ENCODE measurements around the gene UGT2B28.
"Not testable (repeated sequence)": the region's sequence is repeated elsewhere in the genome, so short reads cannot be mapped to it uniquely, and the experiment has no call there.

UGT2B28 gene

DNA sequence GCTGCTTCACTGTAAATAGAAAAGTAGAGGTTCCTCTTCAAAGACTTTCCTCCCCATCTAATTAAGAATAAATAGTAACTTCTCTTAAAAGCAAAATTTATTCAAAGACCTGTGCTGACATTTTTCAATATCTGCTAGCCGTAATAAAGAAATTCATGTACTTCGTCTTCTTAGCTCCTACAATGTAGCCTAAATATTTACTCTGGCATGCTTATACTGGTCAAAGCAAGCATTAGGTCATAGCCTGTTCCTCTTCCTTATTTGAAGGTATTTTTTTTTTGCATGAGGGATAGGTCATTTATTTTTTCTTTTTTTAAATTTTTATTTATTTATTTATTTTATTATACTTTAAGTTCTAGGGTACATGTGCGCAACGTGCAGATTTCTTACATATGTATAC is 30.0 kb downstream of the UGT2B28 start:
- H3K36me3 Mint-ChIP-seq (ENCODE audit: low read depth); H3K27ac Mint-ChIP-seq; H3K9me3 Mint-ChIP-seq; DNase-seq; H3K27me3 Mint-ChIP-seq (ENCODE audit: low read depth, poor library complexity); H3K4me1 Mint-ChIP-seq; H3K4me3 Mint-ChIP-seq: not testable (repeated sequence)

GRCh38 chr4:69317669-69318298 is 37.5 kb downstream of the UGT2B28 start:
- H3K9me3 Mint-ChIP-seq; H3K36me3 Mint-ChIP-seq (ENCODE audit: low read depth); H3K4me1 Mint-ChIP-seq; H3K27ac Mint-ChIP-seq; H3K27me3 Mint-ChIP-seq (ENCODE audit: low read depth, poor library complexity): not testable (repeated sequence)
- H3K4me3 Mint-ChIP-seq, result peak overlapping the region; percentile 32
- TF ChIP-seq, protein P1, sequence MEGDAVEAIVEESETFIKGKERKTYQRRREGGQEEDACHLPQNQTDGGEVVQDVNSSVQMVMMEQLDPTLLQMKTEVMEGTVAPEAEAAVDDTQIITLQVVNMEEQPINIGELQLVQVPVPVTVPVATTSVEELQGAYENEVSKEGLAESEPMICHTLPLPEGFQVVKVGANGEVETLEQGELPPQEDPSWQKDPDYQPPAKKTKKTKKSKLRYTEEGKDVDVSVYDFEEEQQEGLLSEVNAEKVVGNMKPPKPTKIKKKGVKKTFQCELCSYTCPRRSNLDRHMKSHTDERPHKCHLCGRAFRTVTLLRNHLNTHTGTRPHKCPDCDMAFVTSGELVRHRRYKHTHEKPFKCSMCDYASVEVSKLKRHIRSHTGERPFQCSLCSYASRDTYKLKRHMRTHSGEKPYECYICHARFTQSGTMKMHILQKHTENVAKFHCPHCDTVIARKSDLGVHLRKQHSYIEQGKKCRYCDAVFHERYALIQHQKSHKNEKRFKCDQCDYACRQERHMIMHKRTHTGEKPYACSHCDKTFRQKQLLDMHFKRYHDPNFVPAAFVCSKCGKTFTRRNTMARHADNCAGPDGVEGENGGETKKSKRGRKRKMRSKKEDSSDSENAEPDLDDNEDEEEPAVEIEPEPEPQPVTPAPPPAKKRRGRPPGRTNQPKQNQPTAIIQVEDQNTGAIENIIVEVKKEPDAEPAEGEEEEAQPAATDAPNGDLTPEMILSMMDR (IDR thresholded peaks at IDR 0.05), result peak; percentile 63
- peak; percentile 50 for DNase-seq

DNA sequence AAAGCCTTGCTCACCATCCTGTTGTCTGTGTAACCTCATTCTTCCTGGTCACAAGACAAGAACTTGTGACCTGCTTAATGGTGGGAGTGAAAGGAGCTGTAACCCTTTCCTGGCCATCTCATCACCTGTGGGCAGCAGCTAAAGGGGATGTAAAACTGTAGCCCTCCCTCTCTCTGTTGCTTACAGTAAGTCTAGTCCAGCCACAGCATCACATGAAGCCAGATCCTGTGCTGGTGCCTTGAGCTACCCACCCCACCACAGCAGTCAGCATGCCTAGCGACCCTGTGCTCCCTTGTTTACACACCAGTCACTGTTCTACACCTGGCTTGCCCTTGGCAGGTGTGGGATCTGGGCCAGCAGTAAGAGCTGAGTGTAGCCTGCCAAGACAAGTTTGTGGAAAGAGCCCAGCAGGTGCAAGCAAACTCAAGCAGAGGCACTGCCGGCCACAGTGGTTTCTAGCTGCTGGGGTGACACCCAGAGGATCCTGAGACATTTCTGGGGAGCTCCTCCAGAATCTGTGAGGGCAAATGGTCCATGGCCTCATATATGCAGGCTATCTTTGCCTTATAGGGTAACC is 41.0 kb downstream of the UGT2B28 start:
- no peaks in the 10 kb centered on the region for H3K9me3 Mint-ChIP-seq
- H3K4me3 Mint-ChIP-seq, result no peak overlapping the region
- no peaks in the 10 kb centered on the region for H3K36me3 Mint-ChIP-seq (ENCODE audit: low read depth)
- TF ChIP-seq, protein P1 (IDR thresholded peaks at IDR 0.05), result no peak
- H3K27ac Mint-ChIP-seq, result no peak overlapping the region
- no peaks in the 10 kb centered on the region for H3K4me1 Mint-ChIP-seq
- no peak for DNase-seq
- H3K27me3 Mint-ChIP-seq (ENCODE audit: low read depth, poor library complexity), result no peaks in the 10 kb centered on the region

DNA sequence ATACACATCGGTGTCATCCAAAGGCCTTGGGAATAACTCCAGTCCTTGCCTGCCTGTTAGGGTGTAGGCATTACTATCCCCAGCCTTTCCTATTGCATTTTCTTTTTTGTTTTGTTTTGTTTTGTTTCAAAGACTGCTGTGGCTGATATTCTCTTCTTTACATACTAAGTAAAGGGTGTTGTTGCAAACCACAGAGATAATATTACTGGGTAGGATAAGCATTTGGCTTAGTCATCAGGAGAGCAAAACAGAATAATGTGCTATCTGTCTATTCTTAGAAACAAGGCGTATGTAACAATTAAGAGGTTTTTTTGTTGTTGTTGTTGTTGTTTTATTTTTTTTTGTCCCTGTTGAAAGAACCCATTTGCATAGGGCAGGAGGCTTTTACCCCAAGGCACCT is 41.8 kb downstream of the UGT2B28 start:
- Mint-ChIP-seq H3K4me3 (no peak overlapping the region), H3K27ac (no peak overlapping the region), H3K36me3 (ENCODE audit: low read depth) (no peaks in the 10 kb centered on the region), H3K9me3 (no peaks in the 10 kb centered on the region), H3K4me1 (no peaks in the 10 kb centered on the region), H3K27me3 (ENCODE audit: low read depth, poor library complexity) (no peaks in the 10 kb centered on the region)
- TF ChIP-seq, protein P1 (IDR thresholded peaks at IDR 0.05), result no peak
- DNase-seq, result no peak

GRCh38 chr4:69323284-69323683 is 43.0 kb downstream of the UGT2B28 start:
- no peak for DNase-seq
- no peak overlapping the region for H3K27ac Mint-ChIP-seq
- TF ChIP-seq, protein P1 (IDR thresholded peaks at IDR 0.05), result no peak
- H3K27me3 Mint-ChIP-seq (ENCODE audit: low read depth, poor library complexity), result no peaks in the 10 kb centered on the region
- H3K9me3 Mint-ChIP-seq, result no peaks in the 10 kb centered on the region
- no peaks in the 10 kb centered on the region for H3K36me3 Mint-ChIP-seq (ENCODE audit: low read depth)
- no peaks in the 10 kb centered on the region for H3K4me1 Mint-ChIP-seq
- no peak overlapping the region for H3K4me3 Mint-ChIP-seq

DNA sequence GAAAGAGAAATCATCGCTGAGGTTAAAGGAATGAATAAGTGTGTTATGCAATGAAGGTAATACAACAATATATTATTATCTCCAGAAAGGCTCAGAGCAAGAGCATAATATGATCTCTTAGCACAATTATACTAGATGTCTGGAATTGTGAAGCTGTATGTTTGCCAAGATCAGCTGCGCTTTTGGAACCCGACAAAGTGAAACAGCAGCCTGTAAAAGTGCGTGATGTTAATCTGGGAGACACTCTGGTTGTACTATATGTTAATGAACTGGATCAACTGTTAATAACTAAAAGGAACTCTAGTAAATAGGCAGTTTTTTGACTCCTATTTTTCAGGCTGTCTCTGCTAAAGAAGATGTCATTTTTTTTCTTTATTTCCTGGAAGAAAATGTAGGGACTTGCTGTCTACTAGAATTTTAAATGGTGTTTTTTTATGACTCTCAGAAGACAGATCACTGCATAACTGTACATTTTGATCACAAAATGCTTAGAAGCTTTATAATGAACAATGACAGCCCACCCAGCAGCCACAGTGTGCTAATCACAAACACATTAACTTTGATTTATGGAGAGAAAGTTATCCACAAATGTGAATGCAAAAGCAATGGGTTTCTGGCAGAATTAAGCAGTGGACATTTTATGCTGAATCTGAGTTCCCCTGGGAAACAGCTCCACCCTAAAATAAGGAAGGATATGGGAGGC is 50.2 kb downstream of the UGT2B28 start:
- H3K4me3 Mint-ChIP-seq, result no peak overlapping the region
- no peak for DNase-seq

GRCh38 chr4:69331304-69331703 is 51.0 kb downstream of the UGT2B28 start:
- not testable (repeated sequence) for H3K27me3 Mint-ChIP-seq (ENCODE audit: low read depth, poor library complexity); H3K27ac Mint-ChIP-seq; H3K4me1 Mint-ChIP-seq; H3K4me3 Mint-ChIP-seq; DNase-seq; H3K36me3 Mint-ChIP-seq (ENCODE audit: low read depth)
- peaks cover 20% of the 10 kb centered on the region for H3K9me3 Mint-ChIP-seq

More for the DNA sequence above, 50.2 kb downstream of the UGT2B28 start:
- H3K27ac Mint-ChIP-seq, result no peak overlapping the region
- no peaks in the 10 kb centered on the region for H3K27me3 Mint-ChIP-seq (ENCODE audit: low read depth, poor library complexity)
- H3K4me1 Mint-ChIP-seq, result no peaks in the 10 kb centered on the region
- TF ChIP-seq, protein P1 (IDR thresholded peaks at IDR 0.05), result no peak
- no peaks in the 10 kb centered on the region for H3K36me3 Mint-ChIP-seq (ENCODE audit: low read depth)
- peaks cover 20% of the 10 kb centered on the region for H3K9me3 Mint-ChIP-seq
